IMR-90 (cell line): ENCODE results near the gene GRK5. TPM values are rescaled to one million over a fixed set of nuclear protein-coding genes. Genes with fewer than 3 reads are reported as not detected.

ENCODE experiments used
- ATAC-seq: fragments of 200-7000 bp; cut with Tn5 transposase; 2 replicates; pipeline ENCODE4 v1.9.1; 2020; ENCODE audit warnings: low read depth, mild to moderate bottlenecking, moderate library complexity
- BruUV-seq: library from RNA; stranded (reverse); fragments of 400-500 nt; replicated peaks from 2 replicates; lab custom pipeline; 2021; lab: Mats Ljungman, UMichigan
- CTCF ChIA-PET: fragments of 300-600 bp; formaldehyde crosslinking; extraction: SDS; loops from one replicate; lab custom pipeline; 2021; ENCODE audit warnings: antibody characterized with exemption; lab: Yijun Ruan, JAX
- POLR2A ChIA-PET: fragments of 300-600 bp; sonication (Branson Sonifier 250); formaldehyde crosslinking; loops from one replicate; lab custom pipeline; 2022; ENCODE audit warnings: antibody characterized with exemption; ENCODE audit not compliant: unreplicated experiment; lab: Charles Lee
- DNase-seq: peaks from one replicate; pipeline ENCODE4 v3.0.0; 2013
- H2AFZ ChIP-seq: replicated peaks from 2 replicates; pipeline ENCODE3; 2013; ENCODE audit warnings: low read length, mild to moderate bottlenecking; ENCODE audit not compliant: poor library complexity
- H2AK5ac ChIP-seq: 2 replicates; pipeline ENCODE4 v1.6.1; 2013; ENCODE audit warnings: low read depth, low read length, inconsistent platforms
- H2AK9ac ChIP-seq: replicated peaks from 2 replicates; pipeline ENCODE3; 2013; ENCODE audit warnings: mild to moderate bottlenecking, low read depth, low read length, moderate library complexity; ENCODE audit not compliant: poor library complexity
- H2BK120ac ChIP-seq: 2 replicates; pipeline ENCODE4 v1.6.1; 2013; ENCODE audit warnings: low read depth, low read length, inconsistent platforms
- H2BK15ac ChIP-seq: 3 replicates; pipeline ENCODE4 v1.6.1; 2013; ENCODE audit warnings: low read depth, low read length, inconsistent platforms
- H2BK20ac ChIP-seq: 2 replicates; pipeline ENCODE4 v1.6.1; 2013; ENCODE audit warnings: low read depth, mild to moderate bottlenecking, inconsistent platforms, low read length, moderate library complexity
- H2BK5ac ChIP-seq: 2 replicates; pipeline ENCODE4 v1.6.1; 2013; ENCODE audit warnings: mild to moderate bottlenecking, low read depth, low read length, inconsistent platforms; ENCODE audit not compliant: poor library complexity, severe bottlenecking
- H3K14ac ChIP-seq: replicated peaks from 2 replicates; pipeline ENCODE4 v1.6.1; 2013; ENCODE audit warnings: low read depth, low read length, inconsistent platforms
- H3K18ac ChIP-seq: 2 replicates; pipeline ENCODE4 v1.6.1; 2013; ENCODE audit warnings: low read depth, low read length, control low read depth
- H3K23ac ChIP-seq: 2 replicates; pipeline ENCODE4 v1.6.1; 2013; ENCODE audit warnings: low read depth, low read length, inconsistent platforms
- H3K27ac ChIP-seq: 2 replicates; pipeline ENCODE4 v1.5.1; 2013; ENCODE audit warnings: mild to moderate bottlenecking, control low read depth, low read length; ENCODE audit not compliant: insufficient read depth
- H3K27me3 ChIP-seq: 2 replicates; pipeline ENCODE4 v1.6.1; 2013; ENCODE audit warnings: low read length; ENCODE audit not compliant: control insufficient read depth, insufficient read depth
- H3K36me3 ChIP-seq: 2 replicates; pipeline ENCODE4 v1.6.1; 2013; ENCODE audit warnings: low read length, mixed read lengths; ENCODE audit not compliant: control insufficient read depth, insufficient read depth
- H3K4ac ChIP-seq: 2 replicates; pipeline ENCODE4 v1.6.1; 2013; ENCODE audit warnings: low read depth, low read length, inconsistent platforms
- H3K4me1 ChIP-seq: 2 replicates; pipeline ENCODE4 v1.6.1; 2013; ENCODE audit warnings: low read length, mixed read lengths; ENCODE audit not compliant: control insufficient read depth, insufficient read depth
- H3K4me2 ChIP-seq: 2 replicates; pipeline ENCODE4 v1.6.1; 2013; ENCODE audit warnings: low read depth, mild to moderate bottlenecking, control low read depth, low read length, moderate library complexity
- H3K4me3 ChIP-seq: 2 replicates; pipeline ENCODE4 v1.5.1; 2013; ENCODE audit warnings: low read depth, mild to moderate bottlenecking, control low read depth, low read length, moderate library complexity; ENCODE audit not compliant: insufficient read depth
- H3K56ac ChIP-seq: 2 replicates; pipeline ENCODE4 v1.6.1; 2013; ENCODE audit warnings: low read length, inconsistent platforms; ENCODE audit not compliant: insufficient read depth; ENCODE audit errors: extremely low read depth
- H3K79me1 ChIP-seq, 2 experiments: 2 replicates each; pipeline ENCODE4 v1.6.1; 2013; ENCODE audit warnings: low read length in 2 of 2, inconsistent platforms in 1 of 2, low read depth in 1 of 2
- H3K9ac ChIP-seq: 2 replicates; pipeline ENCODE4 v1.6.1; 2013; ENCODE audit warnings: low read depth, low read length, control low read depth
- H3K9me1 ChIP-seq: 2 replicates; pipeline ENCODE4 v1.6.1; 2013; ENCODE audit warnings: low read length, inconsistent platforms; ENCODE audit not compliant: insufficient read depth
- H3K9me3 ChIP-seq: 2 replicates; pipeline ENCODE4 v1.6.1; 2013; ENCODE audit warnings: low read length; ENCODE audit not compliant: control insufficient read depth, insufficient read depth
- H4K20me1 ChIP-seq: 2 replicates; pipeline ENCODE4 v1.6.1; 2013; ENCODE audit warnings: low read length, inconsistent platforms; ENCODE audit not compliant: insufficient read depth
- H4K5ac ChIP-seq: 2 replicates; pipeline ENCODE4 v1.6.1; 2013; ENCODE audit warnings: mild to moderate bottlenecking, low read depth, low read length, control low read depth
- H4K8ac ChIP-seq, 2 experiments: 2 replicates each; pipeline ENCODE4 v1.6.1; 2013; ENCODE audit warnings: low read depth in 2 of 2, low read length in 2 of 2, control low read depth in 1 of 2, inconsistent platforms in 1 of 2
- H4K91ac ChIP-seq: 2 replicates; pipeline ENCODE4 v1.6.1; 2013; ENCODE audit warnings: low read depth, low read length, inconsistent platforms; ENCODE audit not compliant: insufficient read depth
- CEBPB ChIP-seq: IDR thresholded peaks from 2 replicates; pipeline ENCODE4 v1.6.1; 2012; ENCODE audit warnings: low read depth, low read length, improper control_type of control experiment
- CHD1 ChIP-seq: IDR thresholded peaks from 2 replicates; pipeline ENCODE4 v1.6.1; 2012; ENCODE audit warnings: low read depth, low read length, improper control_type of control experiment
- CTCF ChIP-seq: conservative IDR thresholded peaks from 2 replicates; pipeline ENCODE4 v1.5.1; 2012; ENCODE audit warnings: mild to moderate bottlenecking, low read depth, low read length, improper control_type of control experiment
- FOS ChIP-seq: fragments of 150-350 bp; IDR thresholded peaks from 2 replicates; pipeline ENCODE4 v1.6.1; 2016; ENCODE audit warnings: low read depth, low read length
- MAFK ChIP-seq: IDR thresholded peaks from 2 replicates; pipeline ENCODE4 v1.6.1; 2012; ENCODE audit warnings: low read depth, low read length, improper control_type of control experiment
- MAZ ChIP-seq: IDR thresholded peaks from 2 replicates; pipeline ENCODE4 v1.6.1; 2012; ENCODE audit warnings: low read depth, mild to moderate bottlenecking, low read length, improper control_type of control experiment, moderate library complexity, borderline replicate concordance
- MXI1 ChIP-seq: IDR thresholded peaks from 2 replicates; pipeline ENCODE4 v1.6.1; 2012; ENCODE audit warnings: low read depth, mild to moderate bottlenecking, low read length, moderate library complexity, borderline replicate concordance
- NFE2L2 ChIP-seq: fragments of 150-350 bp; IDR thresholded peaks from 2 replicates; pipeline ENCODE4 v1.6.1; 2016; ENCODE audit warnings: low read depth, mild to moderate bottlenecking, low read length
- POLR2A ChIP-seq: IDR thresholded peaks from 2 replicates; pipeline ENCODE4 v1.6.1; 2012; ENCODE audit warnings: mild to moderate bottlenecking, low read depth, low read length
- RAD21 ChIP-seq: IDR thresholded peaks from 2 replicates; pipeline ENCODE4 v1.6.1; 2012; ENCODE audit warnings: low read length, improper control_type of control experiment
- RCOR1 ChIP-seq: IDR thresholded peaks from 2 replicates; pipeline ENCODE4 v1.6.1; 2012; ENCODE audit warnings: mild to moderate bottlenecking, low read length, improper control_type of control experiment; ENCODE audit not compliant: insufficient replicate concordance
- RFX5 ChIP-seq: IDR thresholded peaks from 2 replicates; pipeline ENCODE4 v1.8.0; 2012; ENCODE audit warnings: low read depth, mild to moderate bottlenecking, low read length, moderate library complexity
- SMC3 ChIP-seq: fragments of 150-350 bp; IDR thresholded peaks from 2 replicates; pipeline ENCODE4 v1.6.1; 2016; ENCODE audit warnings: low read depth, mild to moderate bottlenecking, antibody characterized with exemption, low read length, moderate library complexity
- WGBS, 2 experiments: methylation state at CpG; one replicate each; pipeline versions ENCODE4 v1.1.5 to v1.1.7; 2013; ENCODE audit warnings: missing lambda C conversion rate in 2 of 2; ENCODE audit not compliant: insufficient read length in 1 of 2; ENCODE audit errors: extremely low coverage in 2 of 2; 5-methylcytosine and 5-hydroxymethylcytosine counted together
- dilution Hi-C: fragments of 300-500 bp; cut with HindIII; formaldehyde crosslinking; loops from one replicate; pipeline ENCODE4 v1.14.3; 2018; ENCODE audit warnings: low sequenced_read_pairs; ENCODE audit not compliant: unreplicated experiment
- in situ Hi-C: fragments of 300-500 bp; cut with MboI; formaldehyde crosslinking; loops from 3 replicates; pipeline ENCODE4 v1.14.3; 2019; ENCODE audit warnings: low sequenced_read_pairs, inconsistent platforms, mixed read lengths
- intact Hi-C: fragments of 100-400 bp; cut with micrococcal nuclease; formaldehyde crosslinking; loops from 2 replicates; pipeline ENCODE4 v1.10.0; 2022
- polyA plus RNA-seq, 3 experiments: library from polyadenylated mRNA; depleted of rRNA; stranded (reverse); fragments of >200 nt; gene quantifications; 2 replicates each; pipeline ENCODE4 v1.2.3, GENCODE V29; 2012; ENCODE audit warnings: low replicate concordance in 1 of 3
- total RNA-seq: library from RNA; depleted of rRNA; stranded (reverse); fragments of >200 nt; gene quantifications from 2 replicates; pipeline ENCODE4 v1.2.3, GENCODE V29; 2012

The GRK5 gene
- total and polyA plus RNA-seq, 2 of the 4 experiments (the other 2 are of a cell fraction): 12.9 to 16.3 TPM

- H2BK20ac ChIP-seq: no peak overlapping the region; the same call in 1 of the 2 replicates
- H4K91ac ChIP-seq: no peak overlapping the region
- in situ Hi-C loops (no loop called here), dilution Hi-C loops (no loop called here), intact Hi-C loops (no loop called here)
- DNase-seq: no peak
- H2AK5ac ChIP-seq: no peak overlapping the region
- no peak for ATAC-seq
- H4K8ac ChIP-seq: no peak overlapping the region
- no peak overlapping the region for H4K5ac ChIP-seq
- H3K4me1 ChIP-seq: peaks cover 8% of the 10 kb centered on the region
- H3K27me3 ChIP-seq: no peaks in the 10 kb centered on the region
- peaks cover 53% of the 10 kb centered on the region for H3K36me3 ChIP-seq
- ChIA-PET POLR2A (no interaction called here), CTCF (no interaction called here)
- H2BK5ac ChIP-seq: no peak overlapping the region
- H3K27ac ChIP-seq: no peak overlapping the region
- H3K18ac ChIP-seq: no peak overlapping the region
- H2AFZ ChIP-seq: no peak overlapping the region
- no peak overlapping the region for H3K56ac ChIP-seq
- H3K9me3 ChIP-seq: no peaks in the 10 kb centered on the region
- H2AK9ac ChIP-seq: no peak overlapping the region
- no peak overlapping the region for H2BK120ac ChIP-seq
- peaks cover 30 to 69% of the 10 kb centered on the region in 2 experiments for H3K79me1 ChIP-seq
- no TSS peak for BruUV-seq
- no peak overlapping the region for H3K4ac ChIP-seq
- peaks cover 58% of the 10 kb centered on the region for H4K20me1 ChIP-seq
- no peak overlapping the region for H3K9ac ChIP-seq
- H3K4me2 ChIP-seq: no peak overlapping the region
- TF ChIP-seq CTCF: no peak
- no peak for TF ChIP-seq POLR2A
- no peak for TF ChIP-seq RCOR1
- no peak for TF ChIP-seq CEBPB
- TF ChIP-seq RFX5: no peak
- no peak for TF ChIP-seq RAD21
- TF ChIP-seq FOS: no peak
- no peak for TF ChIP-seq SMC3
- no peak for TF ChIP-seq MXI1
- TF ChIP-seq MAFK: no peak
- TF ChIP-seq NFE2L2: no peak
- TF ChIP-seq MAZ: no peak
- no peak for TF ChIP-seq CHD1
- no peak overlapping the region for H3K14ac ChIP-seq
- no peak overlapping the region for H2BK15ac ChIP-seq
- no peak overlapping the region for H3K23ac ChIP-seq
- peaks cover 20% of the 10 kb centered on the region for H3K9me1 ChIP-seq
- H3K4me3 ChIP-seq: no peak overlapping the region
- 100% methylated on average over 2 of the region's 5 CpGs; no CpG with 5 or more reads in 1 of the 2 experiments for WGBS, 2 experiments
These were observed 123.0 kb downstream of the GRK5 start for GRCh38 chr10:119330342-119330741.
